GM12878 (cell line): ENCODE measurements around the gene DIRAS1. TPM values are rescaled to one million over a fixed set of nuclear protein-coding genes. Genes with fewer than 3 reads are reported as not detected.

ENCODE experiments used
- ATAC-seq: fragments of 200-7000 bp; cut with Tn5 transposase; 3 replicates; pipeline ENCODE4 v1.9.1; 2020; ENCODE audit warnings: mild to moderate bottlenecking, moderate library complexity
- BruUV-seq: library from RNA; stranded (reverse); fragments of 400-500 nt; replicated peaks from 2 replicates; lab custom pipeline; 2021; lab: Mats Ljungman, UMichigan
- CTCF ChIA-PET: fragments of 300-600 bp; sonication (Branson Sonifier 250); formaldehyde crosslinking; extraction: SDS; loops from one replicate; lab custom pipeline; 2021; ENCODE audit warnings: inconsistent platforms; lab: Yijun Ruan, JAX
- POLR2A ChIA-PET: fragments of 350-600 bp; formaldehyde crosslinking; extraction: SDS; loops from one replicate; lab custom pipeline; 2021; ENCODE audit warnings: inconsistent platforms; lab: Charles Lee
- RAD21 ChIA-PET: fragments of 300-600 bp; sonication (Branson Sonifier 250); formaldehyde crosslinking; loops from one replicate; lab custom pipeline; 2023; ENCODE audit warnings: antibody characterized with exemption; ENCODE audit not compliant: unreplicated experiment; lab: Charles Lee
- SMC1A ChIA-PET: fragments of 300-600 bp; sonication (Branson Sonifier 250); formaldehyde crosslinking; loops from one replicate; lab custom pipeline; 2023; ENCODE audit not compliant: unreplicated experiment, uncharacterized antibody; lab: Charles Lee
- DNase-seq: peaks from one replicate; pipeline ENCODE4 v3.0.0-alpha.2; 2011; ENCODE audit warnings: low read depth, low spot score
- FAIRE-seq: peaks from 3 replicates; lab custom pipeline; 2011; peaks lifted over from hg19 to GRCh38; lab: Jason Lieb, UNC
- H2AFZ ChIP-seq: 2 replicates; pipeline ENCODE4 v1.6.0; 2011; ENCODE audit warnings: low read depth, low read length, control low read depth; ENCODE audit not compliant: control insufficient read depth
- H3K27ac ChIP-seq: 2 replicates; pipeline ENCODE4 v1.5.1; 2011; ENCODE audit warnings: control low read depth; ENCODE audit not compliant: control insufficient read depth, insufficient read depth
- H3K27me3 ChIP-seq, 2 experiments: replicated peaks in 1 of 2; 2 replicates each; pipeline versions ENCODE4 v1.6.0 to v1.6.1; 2011; ENCODE audit warnings: low read length in 1 of 2; ENCODE audit not compliant: control insufficient read depth in 2 of 2, insufficient read depth in 2 of 2
- H3K36me3 ChIP-seq, 2 experiments: 2 replicates each; pipeline ENCODE4 v1.5.1; 2011; ENCODE audit warnings: low read length in 1 of 2; ENCODE audit not compliant: control insufficient read depth in 2 of 2, insufficient read depth in 2 of 2
- H3K4me1 ChIP-seq: 2 replicates; pipeline ENCODE4 v1.6.1; 2011; ENCODE audit warnings: mild to moderate bottlenecking, low read length, moderate library complexity, mixed read lengths; ENCODE audit not compliant: control insufficient read depth, insufficient read depth
- H3K4me2 ChIP-seq: 2 replicates; pipeline ENCODE4 v1.6.0; 2011; ENCODE audit warnings: control low read depth; ENCODE audit not compliant: control insufficient read depth, insufficient read depth
- H3K4me3 ChIP-seq: fragments of 200-600 bp; sonication (generic); 2 replicates; pipeline ENCODE4 v1.5.1; 2016
- H3K79me2 ChIP-seq: 2 replicates; pipeline ENCODE4 v1.6.0; 2011; ENCODE audit warnings: low read length; ENCODE audit not compliant: control insufficient read depth, insufficient read depth
- H3K9ac ChIP-seq: 2 replicates; pipeline ENCODE4 v1.8.0; 2011; ENCODE audit warnings: low read length, control low read depth, mixed read lengths; ENCODE audit not compliant: control insufficient read depth, insufficient read depth
- H3K9me3 ChIP-seq: replicated peaks from 3 replicates; pipeline ENCODE4 v1.5.1; 2011; ENCODE audit warnings: mild to moderate bottlenecking, low read length; ENCODE audit not compliant: control insufficient read depth, insufficient read depth
- H4K20me1 ChIP-seq: 2 replicates; pipeline ENCODE4 v1.6.0; 2011; ENCODE audit not compliant: control insufficient read depth, insufficient read depth
- IKZF1 ChIP-seq: fragments of 450-650 bp; conservative IDR thresholded peaks from 2 replicates; pipeline ENCODE4 v1.6.1; 2017; ENCODE audit warnings: antibody characterized with exemption, mild to moderate bottlenecking
- JUNB ChIP-seq: IDR thresholded peaks from 2 replicates; pipeline ENCODE4 v1.6.1; 2016; ENCODE audit warnings: antibody characterized with exemption, mild to moderate bottlenecking
- MEF2A ChIP-seq: IDR thresholded peaks from 2 replicates; pipeline ENCODE4 v1.6.1; 2011; ENCODE audit warnings: low read depth, mild to moderate bottlenecking, low read length, moderate library complexity; ENCODE audit not compliant: insufficient read depth
- MLLT1 ChIP-seq: fragments of 450-650 bp; IDR thresholded peaks from 2 replicates; pipeline ENCODE4 v1.6.1; 2016; ENCODE audit warnings: mild to moderate bottlenecking
- PBX3 ChIP-seq: IDR thresholded peaks from 2 replicates; pipeline ENCODE4 v1.6.1; 2011; ENCODE audit warnings: mild to moderate bottlenecking, low read depth, low read length, moderate library complexity; ENCODE audit not compliant: insufficient replicate concordance
- PKNOX1 ChIP-seq: fragments of 450-650 bp; IDR thresholded peaks from 2 replicates; pipeline ENCODE4 v1.6.1; 2016; ENCODE audit warnings: mild to moderate bottlenecking
- RFX5 ChIP-seq: IDR thresholded peaks from 2 replicates; pipeline ENCODE4 v1.6.1; 2011; ENCODE audit warnings: low read depth, low read length, improper control_type of control experiment
- SIN3A ChIP-seq: IDR thresholded peaks from 2 replicates; pipeline ENCODE4 v1.6.1; 2012; ENCODE audit warnings: low read depth, low read length, improper control_type of control experiment
- SREBF2 ChIP-seq: IDR thresholded peaks from 2 replicates; pipeline ENCODE4 v1.6.1; 2012; ENCODE audit warnings: mild to moderate bottlenecking, low read length
- WGBS: methylation state at CpG from one replicate; pipeline ENCODE4 v1.1.6; 2016; ENCODE audit warnings: low lambda C conversion rate; ENCODE audit not compliant: insufficient replicate concordance, insufficient coverage; ENCODE audit errors: missing lambda C conversion rate; 5-methylcytosine and 5-hydroxymethylcytosine counted together
- in situ Hi-C: fragments of 300-500 bp; cut with MboI; formaldehyde crosslinking; loops from 9 replicates; pipeline ENCODE4 v1.14.3; 2018; ENCODE audit warnings: mixed read lengths
- intact Hi-C: fragments of 100-400 bp; cut with micrococcal nuclease; formaldehyde crosslinking; loops from one replicate; pipeline ENCODE4 v1.14.2; 2022; ENCODE audit not compliant: unreplicated experiment
- polyA plus RNA-seq, 11 experiments: library from polyadenylated mRNA; depleted of rRNA in 4 of 11; unstranded in 6 of 11; stranded (reverse) in 5 of 11; fragments of >200 nt; fragmentation: Nextera tagmentation in 4 of 11; fragmentation: Illumina TruSeq in 1 of 11; extraction: Ambion mirVana in 4 of 11; extraction: Trizol in 1 of 11; gene quantifications; 1 replicate in 1 of 11; 2 replicates in 10 of 11; pipeline versions ENCODE4 v1.2.1 to v1.2.3, GENCODE V29; 2011 to 2016; ENCODE audit warnings: inconsistent platforms in 2 of 11, missing spikeins in 2 of 11, low read depth in 1 of 11
- total RNA-seq, 4 experiments: library from RNA; depleted of rRNA in 3 of 4; stranded (reverse); fragments of >200 nt in 3 of 4; fragmentation: Illumina TruSeq in 1 of 4; extraction: Trizol in 1 of 4; gene quantifications; 2 replicates each; pipeline versions ENCODE4 v1.2.1 to v1.2.3, GENCODE V29; 2013 to 2021

DIRAS1 gene
- total and polyA plus RNA-seq, 10 of the 15 experiments (the other 5 are each of a cell fraction or from before 2014, with no cell fraction given), result 0.04 to 0.18 (median 0.08) TPM; not detected in 3

GRCh38 chr19:2744113-2744512 lies 22.9 kb upstream of the DIRAS1 start:
- no peak for FAIRE-seq
- H3K4me2 ChIP-seq, result no peak overlapping the region
- H3K9ac ChIP-seq, result no peak overlapping the region
- RAD21 ChIA-PET, result no interaction called here
- no TSS peak for BruUV-seq
- TF ChIP-seq PKNOX1, result peak; percentile 81
- TF ChIP-seq MEF2A, result no peak
- TF ChIP-seq PBX3, result peak; percentile 52
- no peak for TF ChIP-seq IKZF1
- no peak for TF ChIP-seq JUNB
- no peak for TF ChIP-seq MLLT1
- TF ChIP-seq SIN3A, result no peak
- no peak for TF ChIP-seq SREBF2
- TF ChIP-seq RFX5, result no peak
- TF ChIP-seq, all 136 proteins: peak for 2
- DNase-seq (no peak), ATAC-seq (no peak)
- 11% methylated on average over 4 of the region's 4 CpGs for WGBS
- ChIA-PET SMC1A (interaction anchor here (0.6 to 0.7 kb wide), 2 partner anchors 86 to 96 kb away, joined by 3 read pairs; no protein-coding TSS in a partner anchor), CTCF (no interaction called here), POLR2A (interaction anchor here (1.3 kb wide), 1 partner anchor 42 kb away, joined by 3 read pairs; no protein-coding TSS in a partner anchor)
- Histone ChIP-seq H3K4me3 (no peak overlapping the region), H3K4me1 (peaks cover 17% of the 10 kb centered on the region), H4K20me1 (no peaks in the 10 kb centered on the region), H2AFZ (no peak overlapping the region), H3K36me3 (no peaks in the 10 kb centered on the region), H3K79me2 (peaks cover 5% of the 10 kb centered on the region), H3K9me3 (no peaks in the 10 kb centered on the region), H3K27me3 (no peaks in the 10 kb centered on the region), H3K27ac (no peak overlapping the region)
- in situ Hi-C loops (no loop called here), intact Hi-C loops (loop anchor here (10.0 kb wide), 1 partner anchor 279 kb away; no protein-coding TSS in a partner anchor)
